HepG2 (cell line): ENCODE measurements around the gene CDYL. TPM values are rescaled to one million over a fixed set of nuclear protein-coding genes. Genes with fewer than 3 reads are reported as not detected.

Experiments
- FOXO4 ChIP-seq: sonication (generic); formaldehyde crosslinking; conservative IDR thresholded peaks from 2 replicates; pipeline ENCODE4 v1.8.1; 2023; ENCODE audit warnings: missing genetic modification reagents
- SNAPC4 ChIP-seq: sonication (generic); formaldehyde crosslinking; IDR thresholded peaks from 2 replicates; pipeline ENCODE4 v1.4.0; 2020; ENCODE audit warnings: mild to moderate bottlenecking, missing genetic modification reagents
- TFDP1 ChIP-seq: IDR thresholded peaks from 2 replicates; pipeline ENCODE4 v1.6.1; 2016; ENCODE audit warnings: missing compliant biosample characterization, missing genetic modification reagents, borderline replicate concordance
- ZBTB40 ChIP-seq, 2 experiments: fragments of 450-650 bp in 1 of 2; sonication (generic) in 1 of 2; formaldehyde crosslinking in 1 of 2; IDR thresholded peaks; 2 replicates each; pipeline versions ENCODE4 v1.6.1 to v1.8.0; 2016 to 2022; ENCODE audit warnings: antibody characterized with exemption in 1 of 2, mild to moderate bottlenecking in 1 of 2, missing genetic modification reagents in 1 of 2
- ZNF574 ChIP-seq: sonication (generic); formaldehyde crosslinking; IDR thresholded peaks from 2 replicates; pipeline ENCODE4 v1.4.0; 2020; ENCODE audit warnings: missing genetic modification reagents
- polyA plus RNA-seq, 8 experiments: library from polyadenylated mRNA; depleted of rRNA in 3 of 8; stranded (reverse) in 7 of 8; unstranded in 1 of 8; fragments of >200 nt; fragmentation: Illumina TruSeq in 4 of 8; extraction: Trizol in 4 of 8; gene quantifications; 2 replicates each; pipeline versions ENCODE4 v1.2.1 to v1.2.3, GENCODE V29; 2011 to 2016; ENCODE audit warnings: low read depth in 4 of 8, missing spikeins in 1 of 8, mixed read lengths in 1 of 8; ENCODE audit not compliant: insufficient read depth in 1 of 8
- total RNA-seq, 5 experiments: library from RNA; depleted of rRNA; stranded (reverse); fragments of >200 nt; fragmentation: Illumina TruSeq; extraction: Trizol; gene quantifications; 2 replicates each; pipeline ENCODE4 v1.2.3, GENCODE V29; 2016; ENCODE audit warnings: low read depth in 1 of 5

Gene CDYL
- total and polyA plus RNA-seq, 2 of the 13 experiments (the other 11 are each of a cell fraction or from before 2014, with no cell fraction given) = 22.8 to 105 TPM

GRCh38 chr6:5003604-5004372 lies 227.6 kb downstream of the CDYL start, which contains the start of gene RPP40 (continued):
- TF ChIP-seq SNAPC4 (CRISPR knock-in tag) = peak; percentile 95
- TF ChIP-seq FOXO4 (CRISPR knock-in tag) = no peak
- TF ChIP-seq ZNF574 = peak; percentile 91
- TF ChIP-seq ZBTB40 (IDR thresholded peaks at IDR 0.05) = no peak
- peak; percentile 61 for TF ChIP-seq ZBTB40 (CRISPR knock-in tag; IDR thresholded peaks at IDR 0.05)
- TF ChIP-seq TFDP1 (CRISPR knock-in tag) = peak; percentile 68; the same call in 1 of the 2 replicates
